GM10248 (cell line): ENCODE measurements around the gene ST6GAL1.

Source experiments
- CTCF ChIA-PET: fragments of 300-600 bp; sonication (Branson Sonifier 250); formaldehyde crosslinking; extraction: SDS; loops from one replicate; lab custom pipeline; 2021; ENCODE audit warnings: antibody characterized with exemption; lab: Yijun Ruan, JAX
- POLR2A ChIA-PET: fragments of 350-650 bp; sonication (Branson Sonifier 250); formaldehyde crosslinking; extraction: SDS; loops from one replicate; lab custom pipeline; 2020; ENCODE audit warnings: antibody characterized with exemption; lab: Yijun Ruan, JAX
- DNase-seq: peaks from one replicate; pipeline ENCODE4 v3.0.0; 2012; ENCODE audit errors: extremely low spot score
- TF ChIP-seq, protein P1 (sequence below): IDR thresholded peaks from 2 replicates; pipeline ENCODE4 v1.5.1; 2012; ENCODE audit warnings: mild to moderate bottlenecking, low read depth; ENCODE audit errors: extremely low read depth, missing control alignments, control extremely low read depth

The ST6GAL1 gene

GRCh38 chr3:187064210-187065115 lies 134.1 kb downstream of the ST6GAL1 start:
- POLR2A ChIA-PET, result interaction anchor here (0.8 to 2.2 kb wide), 7 partner anchors 10 to 65 kb away, joined by 3 to 12 read pairs (median 3); no protein-coding TSS in a partner anchor
- no peak for DNase-seq
- TF ChIP-seq, protein P1, sequence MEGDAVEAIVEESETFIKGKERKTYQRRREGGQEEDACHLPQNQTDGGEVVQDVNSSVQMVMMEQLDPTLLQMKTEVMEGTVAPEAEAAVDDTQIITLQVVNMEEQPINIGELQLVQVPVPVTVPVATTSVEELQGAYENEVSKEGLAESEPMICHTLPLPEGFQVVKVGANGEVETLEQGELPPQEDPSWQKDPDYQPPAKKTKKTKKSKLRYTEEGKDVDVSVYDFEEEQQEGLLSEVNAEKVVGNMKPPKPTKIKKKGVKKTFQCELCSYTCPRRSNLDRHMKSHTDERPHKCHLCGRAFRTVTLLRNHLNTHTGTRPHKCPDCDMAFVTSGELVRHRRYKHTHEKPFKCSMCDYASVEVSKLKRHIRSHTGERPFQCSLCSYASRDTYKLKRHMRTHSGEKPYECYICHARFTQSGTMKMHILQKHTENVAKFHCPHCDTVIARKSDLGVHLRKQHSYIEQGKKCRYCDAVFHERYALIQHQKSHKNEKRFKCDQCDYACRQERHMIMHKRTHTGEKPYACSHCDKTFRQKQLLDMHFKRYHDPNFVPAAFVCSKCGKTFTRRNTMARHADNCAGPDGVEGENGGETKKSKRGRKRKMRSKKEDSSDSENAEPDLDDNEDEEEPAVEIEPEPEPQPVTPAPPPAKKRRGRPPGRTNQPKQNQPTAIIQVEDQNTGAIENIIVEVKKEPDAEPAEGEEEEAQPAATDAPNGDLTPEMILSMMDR, result no peak
- CTCF ChIA-PET, result interaction anchor here (1.1 to 2.6 kb wide), 7 partner anchors 15 to 100 kb away, joined by 3 to 10 read pairs (median 5); partner anchors contain the start of gene RPL39L

DNA sequence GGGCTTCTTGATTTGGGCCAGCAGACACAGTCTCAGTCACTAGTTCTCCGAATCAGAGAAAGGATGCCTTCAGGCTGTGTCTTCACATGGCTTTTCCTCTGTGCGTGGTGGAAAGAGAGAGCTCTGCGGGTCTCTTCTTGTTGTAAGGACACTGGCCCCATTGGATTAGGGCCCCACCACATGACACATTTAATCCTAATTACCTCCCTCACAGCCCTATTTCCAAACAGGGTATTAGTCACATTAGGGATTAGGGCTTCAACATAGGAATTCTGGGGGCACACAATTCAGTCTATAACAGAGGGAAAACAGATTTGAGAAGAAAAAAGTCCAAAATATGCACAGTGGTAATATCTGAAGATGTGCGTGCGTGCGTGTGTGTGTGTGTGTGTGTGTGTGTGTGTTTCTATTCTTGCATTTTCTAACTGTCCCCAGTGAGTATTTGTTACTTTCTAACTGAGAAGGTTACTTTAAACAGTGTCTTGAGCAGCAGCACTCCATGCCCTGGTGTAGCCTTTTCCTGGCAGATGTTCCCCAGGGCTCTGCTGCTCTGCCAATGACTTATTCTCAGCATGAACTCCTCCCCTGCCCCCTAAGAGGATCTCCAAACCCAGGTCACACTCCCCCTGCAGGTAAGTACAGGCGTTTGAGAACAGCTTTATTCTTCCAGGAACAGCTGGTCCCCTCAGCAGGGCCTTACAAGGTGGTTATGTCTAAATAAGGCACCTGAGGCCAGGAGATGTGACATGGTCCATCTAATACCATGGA lies 136.1 kb downstream of the ST6GAL1 start:
- ChIA-PET CTCF (interaction anchor here (0.7 to 2.6 kb wide), 10 partner anchors 8 to 98 kb away, joined by 3 to 10 read pairs (median 4); partner anchors contain the start of gene RPL39L), POLR2A (interaction anchor here (1.2 to 2.0 kb wide), 2 partner anchors 45 to 134 kb away, joined by 5 to 9 read pairs; no protein-coding TSS in a partner anchor)
- TF ChIP-seq, protein P1, result peak; percentile 34
- DNase-seq, result peak; percentile 51

DNA sequence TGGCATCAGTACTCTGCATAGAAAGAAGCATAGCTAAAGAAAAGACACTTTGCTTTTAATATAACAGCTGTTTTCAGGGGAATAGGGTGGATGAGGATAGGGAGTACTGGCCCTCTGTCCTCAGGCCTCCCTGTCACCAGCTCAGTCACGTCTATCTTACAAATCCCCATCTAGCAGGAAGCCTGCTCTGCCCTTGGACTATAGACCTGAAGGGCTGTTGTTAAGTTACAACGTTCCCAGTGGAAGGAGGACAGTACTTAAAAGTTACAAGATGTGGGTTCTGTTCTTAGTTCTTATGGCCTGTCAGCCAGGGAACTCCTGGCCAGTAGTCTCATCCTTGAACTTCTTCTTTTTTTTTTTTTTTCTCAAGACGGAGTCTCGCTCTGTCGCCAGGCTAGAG lies 138.5 kb downstream of the ST6GAL1 start:
- TF ChIP-seq, protein P1, result no peak
- POLR2A ChIA-PET, result no interaction called here

DNA sequence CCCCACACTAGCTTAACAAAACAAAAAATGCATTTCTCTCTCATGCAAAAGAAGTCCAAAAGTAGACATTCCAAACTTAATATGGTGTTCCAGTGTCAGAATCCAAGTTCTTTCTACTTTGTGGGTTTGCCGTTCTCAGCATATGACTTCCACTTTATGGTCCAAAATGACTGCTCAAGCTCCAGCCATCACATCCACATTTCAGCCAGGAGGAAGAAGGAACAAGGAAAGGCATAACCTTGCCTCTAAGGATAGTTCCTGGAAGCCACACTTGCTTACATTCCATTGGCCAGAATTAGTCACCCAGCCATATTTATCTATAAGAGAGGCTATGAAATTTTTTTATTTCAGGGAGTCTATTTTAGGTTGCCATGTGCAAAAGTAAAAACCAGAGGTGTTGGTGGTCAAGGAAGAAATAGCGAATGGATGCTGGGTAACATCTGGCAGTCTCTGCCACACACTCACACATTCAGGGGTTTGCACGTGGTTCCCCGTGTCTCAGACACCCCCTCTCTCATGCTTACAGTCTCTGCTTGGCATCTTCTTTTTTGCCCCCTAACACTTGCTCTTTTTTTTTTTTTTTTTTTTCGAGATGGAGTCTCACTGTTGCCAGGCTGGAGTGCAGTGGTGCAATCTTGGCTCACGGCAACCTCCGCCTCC lies 139.7 kb downstream of the ST6GAL1 start:
- CTCF ChIA-PET, result interaction anchor here (1.0 to 1.6 kb wide), 3 partner anchors 69 to 95 kb away, joined by 3 to 4 read pairs (median 3); partner anchors contain the start of gene RPL39L
- POLR2A ChIA-PET, result no interaction called here
- TF ChIP-seq, protein P1, result no peak
- DNase-seq, result no peak

More for the DNA sequence above, 138.5 kb downstream of the ST6GAL1 start:
- DNase-seq, result no peak
- CTCF ChIA-PET, result interaction anchor here (1.0 to 1.6 kb wide), 4 partner anchors 43 to 96 kb away, joined by 3 to 4 read pairs (median 3); partner anchors contain the start of gene RPL39L

GRCh38 chr3:187072102-187072501 lies 141.8 kb downstream of the ST6GAL1 start:
- TF ChIP-seq, protein P1, result no peak
- CTCF ChIA-PET, result interaction anchor here (1.1 to 2.0 kb wide), 2 partner anchors 41 to 222 kb away, joined by 5 to 8 read pairs; no protein-coding TSS in a partner anchor
- POLR2A ChIA-PET, result no interaction called here

More at GRCh38 chr3:187072102-187072501, 141.8 kb downstream of the ST6GAL1 start:
- DNase-seq, result no peak
